Kidney glomerular epithelial cell (primary cell): ENCODE measurements around the gene SPSB1.

ENCODE experiments used
- DNase-seq: peaks from one replicate; lab custom pipeline; 2025; lab: John Stamatoyannopoulos, UW

Gene SPSB1

GRCh38 chr1:9292361-9293240 lies at the start of gene SPSB1:
Gene SPSB1 (plus strand): TSS chr1:9292894. CDS start chr1:9355892, 62,998 bp downstream.
- DNase-seq = peak; percentile 81

DNA sequence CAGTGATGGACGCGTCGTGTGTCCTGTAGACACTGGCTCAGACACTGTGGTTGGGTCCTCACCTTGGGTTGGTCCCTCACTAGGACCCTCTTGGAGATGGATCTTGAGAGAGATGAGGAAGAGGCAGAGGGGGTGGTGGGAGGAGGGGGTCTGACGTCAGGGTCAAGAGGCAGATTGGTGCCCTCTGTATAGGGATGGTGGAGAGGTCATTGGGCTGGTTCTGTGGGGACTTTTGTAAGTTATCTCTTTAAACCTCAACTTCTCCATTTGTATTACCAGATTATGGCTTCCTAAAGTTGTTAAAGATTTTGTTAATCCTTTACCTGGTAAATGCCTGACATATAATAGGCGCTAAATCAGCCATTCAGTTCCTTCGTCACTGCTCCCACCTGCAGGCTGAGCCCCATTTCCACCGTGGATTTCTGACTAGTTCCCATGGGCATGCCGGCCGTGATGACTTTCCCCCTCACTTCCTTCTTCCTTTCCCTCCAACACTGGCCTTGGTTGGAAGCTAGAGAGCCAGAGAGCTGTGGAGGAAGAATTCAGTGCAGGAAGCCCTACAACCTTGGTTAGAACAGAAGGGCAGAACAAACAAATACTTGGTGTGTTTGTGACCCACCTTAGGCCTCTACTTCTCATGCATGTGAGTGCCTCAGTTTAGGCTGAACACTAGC lies 49.5 kb upstream of the SPSB1 start:
- no peak for DNase-seq

DNA sequence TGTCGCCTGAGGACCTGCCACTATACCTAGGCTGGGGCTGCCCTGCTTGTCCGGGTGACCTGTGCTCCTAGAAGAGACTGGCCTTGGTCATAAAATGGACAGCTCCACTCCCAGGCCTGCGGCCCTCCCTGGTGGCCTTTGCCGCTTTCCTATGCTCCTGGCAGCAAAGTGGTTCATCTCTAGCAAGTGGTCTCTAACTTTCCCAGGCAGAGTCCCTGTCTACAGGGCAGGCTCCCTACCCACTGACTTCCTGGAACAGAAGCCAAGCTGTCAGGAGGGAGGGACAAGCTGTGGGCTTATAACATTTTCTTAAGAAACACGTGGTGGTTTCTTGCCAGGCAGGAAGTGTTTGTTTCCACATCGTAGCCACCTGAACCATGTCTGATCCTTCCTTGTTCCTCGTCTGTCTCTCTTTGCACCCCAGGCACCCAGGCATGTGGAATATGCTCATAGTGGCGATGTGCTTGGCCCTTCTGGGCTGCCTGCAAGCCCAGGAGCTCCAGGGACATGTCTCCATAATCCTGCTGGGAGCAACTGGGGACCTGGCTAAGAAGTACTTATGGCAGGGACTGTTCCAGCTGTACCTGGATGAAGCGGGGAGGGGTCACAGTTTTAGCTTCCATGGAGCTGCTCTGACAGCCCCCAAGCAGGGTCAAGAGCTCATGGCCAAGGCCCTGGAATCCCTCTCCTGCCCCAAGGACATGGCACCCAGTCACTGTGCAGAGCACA lies 48.0 kb upstream of the SPSB1 start:
- no peak for DNase-seq

DNA sequence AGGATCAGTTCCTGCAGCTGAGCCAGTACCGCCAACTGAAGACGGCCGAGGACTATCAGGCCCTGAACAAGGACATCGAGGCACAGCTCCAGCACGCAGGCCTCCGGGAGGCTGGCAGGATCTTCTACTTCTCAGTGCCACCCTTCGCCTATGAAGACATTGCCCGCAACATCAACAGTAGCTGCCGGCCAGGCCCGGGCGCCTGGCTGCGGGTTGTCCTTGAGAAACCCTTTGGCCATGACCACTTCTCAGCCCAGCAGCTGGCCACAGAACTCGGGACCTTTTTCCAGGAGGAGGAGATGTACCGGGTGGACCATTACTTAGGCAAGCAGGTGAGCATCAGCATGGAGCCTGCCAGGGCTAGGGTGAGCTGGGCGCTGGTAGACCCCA lies 47.5 kb upstream of the SPSB1 start:
- no peak for DNase-seq

DNA sequence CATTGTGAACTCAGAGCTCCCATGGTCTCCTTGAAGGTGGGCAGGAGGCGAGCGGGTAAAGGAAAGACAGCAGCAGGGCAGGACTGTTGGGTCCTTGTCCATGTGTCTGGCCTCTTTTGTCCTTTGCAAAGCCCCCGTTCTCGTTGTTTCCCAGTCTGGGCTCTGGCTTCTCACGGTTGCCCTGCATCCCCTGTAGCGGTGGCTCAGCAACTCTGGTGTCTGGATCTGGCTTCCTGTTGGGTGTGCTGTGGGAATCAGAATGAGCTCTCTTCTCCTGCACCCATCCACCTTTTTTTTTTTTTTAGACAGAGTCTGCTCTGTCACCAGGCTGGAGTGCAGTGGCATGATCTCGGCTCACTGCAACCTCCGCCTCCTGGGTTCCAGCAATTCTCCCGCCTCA lies 47.0 kb upstream of the SPSB1 start:
- no peak for DNase-seq

DNA sequence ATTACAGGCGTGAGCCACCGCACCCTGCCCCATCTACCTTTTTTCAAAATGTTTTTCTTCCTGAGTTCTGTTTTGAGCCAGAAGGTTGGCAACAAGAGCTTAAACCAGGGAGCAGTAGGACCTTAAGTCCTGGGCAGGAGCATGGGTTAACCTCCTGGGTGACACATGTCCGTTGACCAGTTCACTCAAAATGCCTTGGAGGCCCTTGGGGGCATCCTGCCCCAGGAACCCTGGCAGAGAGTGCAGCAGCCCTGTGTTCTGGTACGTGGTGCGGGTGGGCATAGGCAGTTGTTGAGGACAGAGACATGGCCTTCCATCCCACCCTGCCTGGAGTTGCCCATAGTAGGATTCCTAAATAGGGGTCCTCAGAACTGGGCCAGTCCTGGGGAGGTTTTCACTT lies 46.5 kb upstream of the SPSB1 start:
- no peak for DNase-seq

- no peak for DNase-seq
These were observed 45.6 kb upstream of the SPSB1 start for GRCh38 chr1:9246841-9247785.

DNA sequence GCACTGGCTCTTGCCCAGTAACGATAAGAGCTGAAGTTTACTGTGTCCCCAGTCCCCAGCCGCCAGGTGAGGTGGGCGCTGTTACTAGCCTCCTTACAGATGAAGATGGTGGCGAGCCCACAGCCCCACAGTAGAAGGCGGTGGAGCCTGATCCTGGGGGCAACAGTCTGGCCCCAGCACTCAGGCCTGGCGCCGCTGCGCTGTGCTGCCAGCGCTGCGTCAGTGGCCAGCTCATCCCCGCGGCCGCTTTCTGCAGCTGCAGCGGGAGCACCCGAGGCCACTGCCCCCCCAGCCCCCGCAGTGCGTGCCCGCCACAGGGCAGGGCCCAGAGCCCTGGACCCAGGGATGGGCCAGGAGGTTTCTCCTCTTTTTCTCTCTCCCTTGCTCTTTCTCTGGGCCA lies 44.8 kb upstream of the SPSB1 start:
- no peak for DNase-seq

DNA sequence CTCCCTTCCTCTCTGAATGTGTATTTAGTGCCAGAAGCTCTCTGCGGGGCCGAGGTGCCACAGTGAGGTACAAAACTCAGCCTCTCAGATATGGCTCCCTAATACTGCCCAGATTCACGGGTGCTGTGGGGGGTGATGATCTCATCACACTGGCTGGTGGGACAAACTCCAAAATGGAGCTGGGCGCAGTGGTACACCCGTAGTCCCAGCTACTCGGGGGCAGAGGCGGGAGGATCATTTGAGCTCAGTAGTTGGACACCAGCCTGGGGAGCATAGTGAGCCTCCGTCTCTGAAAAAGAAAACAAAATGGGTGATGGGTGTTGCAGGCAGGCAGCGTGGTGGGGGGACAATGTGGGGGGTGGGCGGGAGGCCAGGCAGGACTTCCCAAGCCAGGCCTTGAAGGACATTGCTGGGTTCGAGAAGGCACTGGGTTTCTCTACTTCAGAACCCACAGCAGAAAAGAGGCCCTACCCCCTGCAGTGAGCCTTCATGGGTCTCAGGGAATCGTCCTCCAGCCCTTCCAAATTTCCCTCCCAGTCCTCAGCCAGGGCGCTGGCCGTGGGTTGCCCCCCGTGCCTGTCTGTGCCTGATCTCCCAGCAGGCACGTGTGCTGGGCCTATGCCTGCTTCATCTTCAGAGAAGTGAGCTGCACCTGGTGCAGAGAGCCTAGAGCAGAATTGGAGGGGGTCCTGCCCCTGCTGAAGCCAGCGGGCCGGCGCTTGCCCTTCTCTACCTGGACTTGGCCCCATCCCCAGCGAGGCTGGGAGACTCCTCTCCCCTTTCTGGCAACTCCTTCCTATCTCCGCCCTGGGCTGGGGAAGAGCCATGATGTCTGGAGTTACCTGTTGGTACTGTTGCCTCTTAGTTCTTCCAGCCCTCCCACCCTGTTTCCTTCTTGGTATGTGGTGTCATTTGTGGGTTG lies 44.1 kb upstream of the SPSB1 start:
- no peak for DNase-seq

GRCh38 chr1:9249263-9249533 lies 43.5 kb upstream of the SPSB1 start:
- no peak for DNase-seq

GRCh38 chr1:9249534-9250410 lies 42.9 kb upstream of the SPSB1 start:
- peak; percentile 40 for DNase-seq

GRCh38 chr1:9250411-9251381 lies 42.0 kb upstream of the SPSB1 start:
- peak; percentile 39 for DNase-seq

DNA sequence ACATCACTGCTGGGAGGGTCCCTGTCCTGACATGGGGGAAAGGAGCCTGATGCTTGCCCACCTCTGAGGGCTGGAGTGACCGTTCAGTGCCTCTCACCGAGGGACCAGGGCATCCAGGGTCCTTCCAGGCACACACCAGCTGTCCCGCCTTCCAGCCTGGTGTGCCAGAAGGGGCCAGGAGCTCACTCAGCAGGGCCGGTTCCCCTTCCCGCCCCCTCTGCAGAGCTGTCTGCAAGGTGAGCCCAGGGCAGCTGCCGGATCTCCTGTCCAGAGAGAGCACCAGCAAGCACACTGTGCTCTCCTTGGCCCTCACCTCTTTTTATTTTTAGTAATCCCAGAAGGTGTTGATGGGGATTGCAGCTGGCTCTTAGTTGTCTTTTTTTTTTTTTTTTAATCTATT lies 41.2 kb upstream of the SPSB1 start:
- DNase-seq = no peak

DNA sequence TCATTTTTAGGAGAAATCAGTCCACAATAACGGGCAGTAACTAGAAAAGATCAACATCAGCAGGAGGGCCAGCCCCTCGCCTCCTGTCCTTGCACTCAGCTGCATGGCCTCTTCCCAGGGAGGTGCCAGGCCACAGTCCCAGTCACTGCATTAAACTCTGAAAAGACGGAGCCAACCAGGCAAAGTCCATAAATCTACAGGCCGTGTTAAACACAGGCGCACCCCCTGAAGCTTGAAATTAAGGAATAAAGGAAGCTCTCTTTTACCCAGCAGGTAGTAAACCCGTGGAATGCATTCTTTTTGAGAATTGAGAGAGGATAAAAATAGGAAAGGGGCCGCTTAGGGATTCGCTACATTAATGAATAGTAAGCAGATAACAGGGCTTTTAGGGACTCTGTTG lies 39.7 kb upstream of the SPSB1 start:
- DNase-seq = no peak

DNA sequence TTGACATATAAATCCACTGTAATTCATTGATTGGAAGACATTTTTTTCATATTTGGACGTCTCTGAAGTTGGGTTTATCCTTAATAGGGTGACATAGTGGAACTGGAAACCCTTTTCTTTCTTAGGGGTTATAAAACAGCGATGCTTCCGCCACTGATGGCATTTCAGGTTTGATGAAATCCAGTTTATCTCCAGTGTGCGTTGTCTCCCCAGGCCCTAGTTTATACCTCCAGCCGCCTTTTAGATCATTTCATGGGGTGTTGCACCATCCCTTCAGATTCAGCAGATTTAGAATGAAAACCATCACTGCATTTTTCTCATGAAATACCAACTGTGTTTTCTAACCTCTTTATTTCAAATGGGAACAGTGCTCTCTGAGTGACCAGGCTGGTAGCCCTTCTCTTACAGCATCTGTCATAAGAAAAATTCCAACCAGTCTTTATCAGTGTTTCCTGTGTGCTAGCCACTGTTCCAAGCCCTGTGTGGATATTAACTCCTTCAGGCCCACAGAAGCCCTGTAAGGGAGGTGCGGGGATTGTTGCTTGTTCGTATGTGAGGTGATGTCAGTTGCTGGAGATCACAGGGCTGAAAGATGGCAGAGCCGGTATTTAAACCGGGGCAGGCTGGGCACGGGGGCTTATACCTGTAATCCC lies 39.1 kb upstream of the SPSB1 start:
- DNase-seq = no peak

- no peak for DNase-seq
These were observed 36.4 kb upstream of the SPSB1 start for GRCh38 chr1:9256332-9256731.

- DNase-seq = no peak
These were observed 34.8 kb upstream of the SPSB1 start for GRCh38 chr1:9257851-9258250.

DNA sequence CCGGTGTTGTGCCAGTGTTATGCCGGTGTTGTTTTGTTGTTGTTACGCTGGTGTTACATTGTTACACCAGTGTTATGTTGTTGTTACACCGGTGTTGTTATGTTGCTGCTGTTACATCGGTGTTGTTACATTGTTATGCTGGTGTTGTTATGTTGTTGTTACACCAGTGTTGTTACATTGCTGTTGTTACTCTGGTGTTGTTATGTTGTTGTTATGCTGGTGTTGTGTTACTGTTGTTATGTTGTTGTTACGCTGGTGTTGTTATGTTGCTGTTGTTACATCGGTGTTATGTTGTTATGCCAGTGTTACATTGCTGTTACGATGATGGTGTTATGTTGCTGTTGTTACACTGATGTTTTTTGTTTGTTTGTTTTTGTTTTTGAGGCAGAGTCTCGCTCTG lies 34.1 kb upstream of the SPSB1 start:
- no peak for DNase-seq
